Mammary epithelial cell (primary cell): ENCODE results near the gene FMNL2.

Experiments
- EZH2 ChIP-seq: IDR thresholded peaks from 2 replicates; pipeline ENCODE4 v1.6.1; 2012; ENCODE audit warnings: low read length, inconsistent platforms, borderline replicate concordance
- TF ChIP-seq, protein P1 (sequence below), 2 donors: IDR thresholded peaks in 1 of 2; conservative IDR thresholded peaks in 1 of 2; 2 replicates each; pipeline ENCODE4 v1.5.1; 2011 to 2012; ENCODE audit warnings: inconsistent platforms in 2 of 2, low read length in 2 of 2, mild to moderate bottlenecking in 2 of 2, control low read depth in 1 of 2, low read depth in 1 of 2; ENCODE audit not compliant: insufficient read depth in 1 of 2; ENCODE audit errors: extremely low read depth in 1 of 2

DNA sequence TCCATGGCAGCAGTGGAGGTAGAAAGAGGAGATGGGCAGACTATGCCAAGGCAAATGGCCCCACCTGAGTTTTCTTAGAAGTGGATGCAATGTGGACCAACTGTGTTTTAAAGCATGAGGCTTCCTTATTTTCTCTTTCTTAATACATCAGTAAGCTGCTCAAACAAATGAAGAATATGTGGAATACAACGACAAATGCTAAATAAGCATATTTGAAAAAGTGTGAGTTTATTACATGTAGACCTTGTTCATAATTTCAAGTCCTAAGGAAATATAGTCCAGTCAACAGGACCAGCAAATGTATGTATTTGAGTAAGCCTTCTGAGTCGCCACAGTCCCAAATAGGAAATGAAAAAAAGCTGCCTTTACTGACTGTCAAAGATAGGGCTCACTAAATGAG lies 204.4 kb downstream of the FMNL2 start:
- TF ChIP-seq, protein P1, sequence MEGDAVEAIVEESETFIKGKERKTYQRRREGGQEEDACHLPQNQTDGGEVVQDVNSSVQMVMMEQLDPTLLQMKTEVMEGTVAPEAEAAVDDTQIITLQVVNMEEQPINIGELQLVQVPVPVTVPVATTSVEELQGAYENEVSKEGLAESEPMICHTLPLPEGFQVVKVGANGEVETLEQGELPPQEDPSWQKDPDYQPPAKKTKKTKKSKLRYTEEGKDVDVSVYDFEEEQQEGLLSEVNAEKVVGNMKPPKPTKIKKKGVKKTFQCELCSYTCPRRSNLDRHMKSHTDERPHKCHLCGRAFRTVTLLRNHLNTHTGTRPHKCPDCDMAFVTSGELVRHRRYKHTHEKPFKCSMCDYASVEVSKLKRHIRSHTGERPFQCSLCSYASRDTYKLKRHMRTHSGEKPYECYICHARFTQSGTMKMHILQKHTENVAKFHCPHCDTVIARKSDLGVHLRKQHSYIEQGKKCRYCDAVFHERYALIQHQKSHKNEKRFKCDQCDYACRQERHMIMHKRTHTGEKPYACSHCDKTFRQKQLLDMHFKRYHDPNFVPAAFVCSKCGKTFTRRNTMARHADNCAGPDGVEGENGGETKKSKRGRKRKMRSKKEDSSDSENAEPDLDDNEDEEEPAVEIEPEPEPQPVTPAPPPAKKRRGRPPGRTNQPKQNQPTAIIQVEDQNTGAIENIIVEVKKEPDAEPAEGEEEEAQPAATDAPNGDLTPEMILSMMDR (conservative IDR thresholded peaks at IDR 0.05 in 1 of 2, IDR thresholded peaks at IDR 0.05 in 1 of 2; ENCODE audit: extremely low read depth in 1 of 2, insufficient read depth in 1 of 2, low read depth in 1 of 2, low read length in 2 of 2) = no peak
- TF ChIP-seq EZH2 = no peak
